Posterior vena cava (tissue), 2 donors: ENCODE results near the gene FAM72D. TPM values are rescaled to one million over a fixed set of nuclear protein-coding genes. Genes with fewer than 3 reads are reported as not detected.
"Not testable (repeated sequence)": the region's sequence is repeated elsewhere in the genome, so short reads cannot be mapped to it uniquely, and the experiment has no call there.

ENCODE experiments used
- DNase-seq: peaks from one replicate; pipeline ENCODE4 v3.0.0-alpha.2; 2020; ENCODE audit warnings: low spot score
- intact Hi-C, 2 donors: fragments of 100-400 bp; cut with DNase I; formaldehyde crosslinking; loops; one replicate each; pipeline versions ENCODE4 v1.14.1 to v1.14.2; 2022 to 2023
- long read RNA-seq, 2 donors: library from polyadenylated mRNA; unstranded; transcript quantifications; one replicate each; pipeline ENCODE4 v2.0.0, GENCODE V29; 2020 to 2021
- total RNA-seq, 2 donors: library from RNA; stranded (reverse); fragmentation: NEBNext Ultra II Directional; extraction: Animal tissue kit (Norgen Biotek cat#: 25700); gene quantifications; one replicate each; pipeline ENCODE4 v1.2.1, GENCODE V29; 2021
- donor health status: DM: yes; HTN: yes; CAD: no.
- donor health status: DM: yes; HTN: yes; CAD: no.

FAM72D gene
- total RNA-seq: under 1 TPM in 1 of 2 donors, not detected in 1; 0.42 TPM
- long read RNA-seq, donor 1: 0 reads
- long read RNA-seq, donor 2: 0 reads

DNA sequence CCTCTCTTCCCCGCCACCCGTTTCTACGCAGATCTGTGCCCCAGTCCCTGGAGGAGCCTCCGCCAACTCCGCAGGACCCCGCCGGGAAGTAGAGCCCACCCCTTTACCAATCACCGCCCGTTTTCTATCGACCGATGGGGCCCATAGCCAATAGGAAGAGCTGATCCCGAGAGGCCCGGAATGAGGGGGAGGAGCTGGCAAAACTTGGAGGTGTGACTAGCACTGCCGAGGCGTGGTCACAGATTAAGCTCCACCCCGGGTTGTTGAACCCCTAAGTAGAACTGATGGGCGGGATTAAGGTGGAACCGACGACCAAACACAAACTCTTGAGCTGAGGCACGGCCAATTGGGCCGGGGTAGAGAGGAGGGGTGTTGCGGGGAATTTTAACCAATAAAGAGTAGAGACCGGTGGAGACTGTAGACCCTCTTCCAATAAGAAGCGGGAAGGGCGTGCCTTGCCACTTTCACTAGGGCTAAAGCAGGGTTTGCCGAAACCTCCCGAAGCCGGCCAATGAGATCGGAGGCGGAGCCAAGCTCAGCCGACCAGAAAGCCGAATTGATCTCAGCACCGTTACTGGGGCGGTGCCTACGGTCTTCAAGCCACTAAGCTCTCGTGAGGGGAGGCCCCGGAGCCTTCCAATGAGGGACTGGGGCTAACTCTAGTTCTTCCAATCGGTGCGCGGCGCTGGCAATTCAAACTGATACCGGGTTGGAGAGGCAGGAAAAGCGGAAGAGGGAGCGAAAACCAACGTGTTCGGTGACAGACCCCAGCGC lies at the start of gene FAM72D, which contains the start of gene SRGAP2B:
TSS of gene FAM72D (plus strand) at position 691 of the 774 bp plus-strand sequence. CDS start 874 bp downstream, outside the sequence.
TSS of gene SRGAP2B (minus strand) at position 45 of the 774 bp plus-strand sequence. CDS start 2,427 bp downstream, outside the sequence.
- intact Hi-C loops, DNase-seq: not testable (repeated sequence)

- DNase-seq, intact Hi-C loops: not testable (repeated sequence)
These were observed 48.2 kb upstream of the FAM72D start for GRCh38 chr1:145047553-145047952.

DNA sequence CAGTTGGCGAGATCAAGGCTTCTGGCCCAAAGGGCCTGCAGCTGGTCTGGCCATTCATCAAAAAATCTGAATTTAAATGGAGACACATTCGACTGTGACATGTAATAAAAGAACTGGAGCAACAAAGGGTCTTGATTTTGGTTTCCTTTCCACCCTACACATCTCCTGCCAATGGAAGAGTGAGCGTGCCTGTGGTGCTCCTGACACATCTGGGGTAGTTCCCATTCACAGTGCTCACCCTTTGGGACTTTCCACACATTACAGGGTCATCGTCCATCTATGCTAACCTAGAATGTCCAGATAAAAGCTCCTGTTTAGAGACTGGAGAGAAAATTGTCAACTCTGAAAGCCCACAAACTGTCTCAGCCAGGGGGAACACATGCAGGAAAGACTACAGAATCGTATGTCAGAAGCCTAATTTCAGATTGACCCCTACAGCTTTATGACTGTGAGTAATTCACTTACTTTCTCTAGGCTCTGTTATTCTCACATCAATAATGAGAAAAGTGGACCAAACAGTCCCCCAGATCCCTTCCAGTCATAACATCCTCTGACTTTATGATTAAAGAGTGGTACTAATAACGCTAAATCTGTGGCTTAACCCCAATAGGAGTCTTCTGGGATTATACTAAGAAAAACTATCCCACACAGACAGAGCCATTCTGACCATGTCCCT lies 47.5 kb upstream of the FAM72D start:
- DNase-seq, intact Hi-C loops: not testable (repeated sequence)

DNA sequence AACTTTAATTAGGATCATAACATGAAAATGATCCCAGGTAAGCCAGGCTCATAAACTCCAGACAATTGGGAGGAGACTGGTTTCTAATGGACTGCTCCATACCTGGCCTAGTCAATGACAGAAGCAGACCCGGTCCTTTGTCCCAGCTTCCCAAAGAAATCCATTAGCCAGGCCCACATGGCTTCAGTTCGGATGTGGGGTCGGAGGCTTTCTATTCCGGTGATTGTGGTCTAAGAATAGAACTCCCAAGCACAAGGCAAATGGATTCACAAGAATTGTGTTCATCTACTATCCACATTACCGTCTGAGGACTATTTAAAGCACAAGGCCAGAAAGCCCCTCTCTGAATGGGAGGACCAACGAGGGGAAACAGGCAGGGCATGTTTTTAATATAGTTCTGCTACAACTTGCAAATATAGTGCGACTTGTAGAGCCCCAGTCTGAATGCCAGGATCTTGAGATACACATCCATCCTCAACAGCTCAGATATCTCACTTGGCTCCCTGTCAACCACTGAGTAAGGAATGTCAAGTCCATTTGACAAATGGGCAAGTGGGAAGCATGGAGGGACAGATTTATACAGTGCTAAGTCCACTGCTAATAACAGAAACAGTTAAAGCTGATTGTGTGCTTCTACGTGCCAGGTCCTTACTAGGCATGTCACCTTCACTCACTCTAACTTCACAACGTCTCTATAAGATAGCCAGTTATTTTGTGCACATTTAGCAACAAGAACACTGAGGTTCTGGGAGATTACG lies 43.6 kb upstream of the FAM72D start:
- DNase-seq, intact Hi-C loops: not testable (repeated sequence)

GRCh38 chr1:145053428-145053827 lies 42.3 kb upstream of the FAM72D start:
- DNase-seq, intact Hi-C loops: not testable (repeated sequence)

DNA sequence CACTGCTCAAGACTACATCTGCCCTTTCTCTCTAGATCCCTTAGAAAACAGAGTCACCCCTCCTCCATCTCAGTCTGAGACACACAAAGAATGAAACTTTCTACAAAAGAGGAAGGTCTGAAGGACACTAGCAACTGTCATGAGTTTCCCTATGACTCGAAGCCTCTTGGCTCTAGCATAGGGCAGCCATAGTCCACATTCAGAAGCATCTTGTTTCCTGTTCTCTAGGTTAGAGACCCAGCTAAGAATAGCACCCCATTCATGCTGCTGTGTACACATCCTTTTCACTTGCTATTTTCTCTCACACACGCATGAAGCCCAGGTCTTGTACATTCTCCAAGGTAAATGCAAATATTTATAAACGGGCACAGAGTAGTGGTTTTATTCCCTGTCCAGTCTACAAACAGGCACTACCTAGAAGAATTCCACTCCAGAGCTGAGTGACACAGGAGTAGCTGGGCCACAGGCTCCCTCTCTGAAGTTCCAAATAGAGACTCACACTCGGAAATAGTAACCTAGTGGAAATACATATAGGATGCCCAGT lies 40.5 kb upstream of the FAM72D start:
- DNase-seq, intact Hi-C loops: not testable (repeated sequence)

DNA sequence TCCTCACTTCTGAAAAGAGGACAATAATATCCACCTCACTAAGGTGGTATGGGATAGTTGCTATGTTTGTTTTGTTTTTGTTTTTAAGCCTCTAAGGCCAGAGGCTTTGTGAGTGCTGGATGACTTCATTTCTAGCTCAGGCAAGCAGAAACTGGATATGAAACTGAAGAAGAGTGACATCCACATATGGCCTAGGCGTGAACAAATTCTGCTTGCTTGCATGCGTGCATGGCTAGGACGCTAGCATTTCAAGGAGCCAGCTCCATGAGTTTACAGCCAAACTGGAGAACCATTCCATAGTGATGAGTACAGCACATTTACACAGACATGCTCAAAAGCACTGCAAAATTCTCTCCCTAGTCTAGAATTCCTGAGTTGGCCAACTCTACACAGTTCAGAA lies 37.6 kb upstream of the FAM72D start:
- intact Hi-C loops: not testable (repeated sequence)

GRCh38 chr1:145063285-145063684 lies 32.5 kb upstream of the FAM72D start:
- DNase-seq, intact Hi-C loops: not testable (repeated sequence)

More for the DNA sequence above, 37.6 kb upstream of the FAM72D start:
- not testable (repeated sequence) for DNase-seq

DNA sequence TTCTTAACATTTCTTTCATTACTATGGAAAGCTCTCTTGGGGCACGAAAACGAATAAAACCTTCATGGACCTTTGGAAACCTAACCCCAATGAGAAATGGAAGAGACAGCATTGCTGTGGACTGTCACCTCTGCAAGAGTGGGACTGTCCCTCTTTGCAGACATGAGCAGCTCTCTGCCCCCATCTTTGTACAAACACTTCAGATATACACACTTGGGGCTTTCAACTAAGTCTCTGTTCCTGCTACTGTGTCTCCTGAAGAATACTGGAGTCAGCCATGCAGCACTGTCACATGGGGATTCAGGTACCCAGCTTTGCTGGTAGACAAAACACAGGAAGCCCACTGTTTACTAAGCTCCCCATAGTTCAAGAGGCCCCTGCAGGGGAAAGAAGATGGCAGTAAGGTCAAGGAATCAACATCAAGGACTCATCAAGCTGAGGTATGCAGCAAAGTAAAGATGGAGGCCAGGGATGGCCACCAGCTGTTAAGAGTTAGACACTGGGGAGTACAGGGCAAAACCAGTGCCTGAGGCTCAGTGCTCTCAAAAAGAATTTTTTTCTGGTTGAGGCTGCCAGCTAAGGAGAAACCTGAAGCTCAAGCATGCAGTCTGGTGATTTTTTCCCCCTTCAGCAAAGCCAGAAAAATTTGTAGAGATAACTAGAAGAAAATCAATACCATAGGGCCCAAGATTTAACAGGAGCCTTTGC lies 31.7 kb upstream of the FAM72D start:
- intact Hi-C loops, DNase-seq: not testable (repeated sequence)

GRCh38 chr1:145065194-145065826 lies 30.5 kb upstream of the FAM72D start:
- intact Hi-C loops: not testable (repeated sequence)

DNA sequence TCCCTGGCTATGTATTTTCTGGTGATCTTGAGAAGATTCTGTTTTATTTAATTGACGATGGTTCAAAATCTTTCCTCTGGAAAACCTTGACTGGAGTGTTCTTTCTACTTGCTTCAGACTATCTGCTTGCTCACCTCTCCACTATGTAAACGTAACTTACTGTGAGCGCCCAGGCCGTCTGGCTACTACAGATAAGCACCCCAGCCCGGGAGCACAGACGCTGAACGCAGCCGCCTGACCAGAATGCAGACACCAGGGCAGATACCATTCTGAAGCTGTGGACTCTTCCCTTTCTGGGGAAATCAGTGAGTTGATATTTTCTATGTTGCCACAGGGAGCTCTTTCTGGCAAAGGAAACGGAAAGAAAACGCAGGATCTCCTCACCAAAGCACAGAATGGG lies 29.3 kb upstream of the FAM72D start:
- intact Hi-C loops, DNase-seq: not testable (repeated sequence)

More at GRCh38 chr1:145065194-145065826, 30.5 kb upstream of the FAM72D start:
- not testable (repeated sequence) for DNase-seq

DNA sequence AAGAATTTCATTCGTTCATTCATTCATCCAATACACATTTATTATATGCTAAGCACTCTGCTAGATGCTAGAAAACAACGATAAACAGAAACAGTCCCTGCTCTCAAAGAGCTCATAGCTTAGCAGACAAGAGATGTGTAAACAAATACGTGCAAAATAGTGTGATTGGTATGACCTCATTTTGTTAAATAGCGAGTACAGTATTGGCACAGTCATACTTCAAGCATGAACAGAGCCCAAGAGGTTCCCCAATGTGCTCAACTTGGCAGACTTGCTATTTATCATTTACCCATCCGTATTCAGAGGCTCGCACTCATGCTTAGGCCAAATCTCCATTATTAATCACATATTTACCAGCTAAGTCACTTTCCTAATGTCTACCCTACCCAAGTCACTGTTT lies 24.2 kb upstream of the FAM72D start:
- DNase-seq, intact Hi-C loops: not testable (repeated sequence)

DNA sequence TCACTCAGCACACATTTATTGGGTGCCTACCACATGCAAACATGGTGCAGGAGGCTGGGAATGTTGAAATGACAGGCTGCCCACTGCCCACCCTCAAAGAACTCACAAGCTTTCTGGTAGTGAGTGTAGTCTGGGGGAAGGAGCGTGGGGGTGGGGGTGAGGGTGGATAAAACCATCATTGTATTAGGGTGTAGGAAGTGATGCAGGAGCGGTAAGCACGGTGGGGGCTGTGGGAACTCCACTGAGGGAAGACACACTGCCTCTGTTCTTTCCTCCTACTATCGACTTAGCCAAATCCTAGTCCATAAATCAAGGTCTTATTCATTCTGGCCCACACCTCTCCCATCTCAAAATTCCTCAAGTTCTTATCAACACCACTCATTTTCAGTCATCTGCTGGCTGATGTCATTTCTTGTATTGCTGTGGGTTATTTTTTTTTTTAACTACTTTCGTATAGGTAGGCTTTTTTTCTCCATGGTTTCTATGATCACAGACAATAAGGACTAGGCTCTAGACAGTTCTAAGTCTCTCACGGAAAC lies 21.7 kb upstream of the FAM72D start:
- intact Hi-C loops, DNase-seq: not testable (repeated sequence)

- DNase-seq, intact Hi-C loops: not testable (repeated sequence)
These were observed 18.9 kb upstream of the FAM72D start for GRCh38 chr1:145076877-145077276.

- DNase-seq, intact Hi-C loops: not testable (repeated sequence)
These were observed 17.6 kb upstream of the FAM72D start for GRCh38 chr1:145077872-145078786.

DNA sequence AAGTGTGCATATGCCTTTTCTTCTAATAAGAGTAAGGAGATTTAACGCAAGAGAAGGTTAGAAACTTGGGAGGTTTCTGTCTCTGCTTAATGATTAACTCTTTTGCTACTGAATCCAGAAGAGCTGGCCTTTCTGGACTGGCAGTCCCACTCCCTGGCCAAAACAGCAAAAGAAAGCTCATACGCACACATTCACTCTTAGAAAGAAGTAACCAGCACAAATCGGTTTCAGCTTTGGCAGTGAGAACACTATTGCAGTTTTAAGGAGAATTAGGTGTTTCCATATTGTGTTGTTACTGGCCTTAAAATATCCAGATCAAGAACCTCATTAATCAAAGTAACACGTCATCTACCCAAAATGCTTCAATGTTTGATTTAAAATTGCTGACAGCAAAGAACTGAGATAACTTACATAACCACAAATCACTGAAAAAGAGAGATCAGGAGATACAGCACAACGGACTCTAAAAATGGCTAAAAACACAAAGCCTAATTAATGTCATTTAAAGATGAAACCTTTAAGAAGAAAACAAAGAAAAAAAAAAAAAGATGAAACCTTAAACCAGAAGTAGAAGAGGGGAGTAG lies 16.9 kb upstream of the FAM72D start:
- DNase-seq, intact Hi-C loops: not testable (repeated sequence)
